8988T (cell line): ENCODE results near the gene RBFOX1.

Experiments used
- DNase-seq: peaks from one replicate; pipeline ENCODE4 v3.0.0; 2011

RBFOX1 gene

DNA sequence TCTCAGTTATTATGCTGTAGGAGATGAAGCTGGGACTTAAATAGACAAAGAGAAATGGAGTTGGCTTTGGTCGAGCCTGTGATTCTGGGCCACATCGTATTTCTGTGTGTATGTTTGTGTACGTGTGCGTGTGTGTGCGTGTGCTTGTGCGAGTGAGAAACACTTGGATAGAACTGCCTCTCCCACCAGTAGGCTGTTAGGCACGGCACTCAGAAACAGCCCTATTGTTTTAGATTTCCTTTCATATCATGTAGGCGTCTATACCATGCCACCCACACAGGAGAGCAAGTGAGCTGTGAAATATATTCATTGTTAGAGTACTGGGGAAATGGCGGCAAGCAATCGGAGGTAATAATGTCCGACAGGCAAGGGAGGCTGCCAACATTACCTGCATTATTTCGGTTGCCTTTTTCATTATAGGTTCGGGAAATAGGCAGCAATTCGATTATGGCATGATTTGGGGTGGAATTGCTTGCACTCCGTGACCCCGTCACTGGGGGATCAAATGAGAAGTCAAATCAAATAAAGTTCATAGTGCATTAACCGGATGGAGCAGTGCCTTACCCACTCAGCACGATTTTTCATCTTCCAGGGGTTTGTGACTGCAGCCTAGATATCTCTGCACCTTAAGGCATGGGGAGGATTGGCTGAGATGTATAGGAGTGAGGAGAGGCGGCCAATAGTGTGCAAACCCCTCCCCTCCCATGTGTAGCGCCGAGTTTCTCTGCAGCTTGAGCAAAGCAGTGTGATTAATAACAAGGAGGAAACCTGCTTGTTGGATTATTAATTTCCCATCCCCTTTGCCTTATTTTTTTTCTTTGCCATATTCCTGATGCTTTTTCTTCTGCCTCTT is 89.6 kb downstream of the RBFOX1 start:
- DNase-seq, result no peak

DNA sequence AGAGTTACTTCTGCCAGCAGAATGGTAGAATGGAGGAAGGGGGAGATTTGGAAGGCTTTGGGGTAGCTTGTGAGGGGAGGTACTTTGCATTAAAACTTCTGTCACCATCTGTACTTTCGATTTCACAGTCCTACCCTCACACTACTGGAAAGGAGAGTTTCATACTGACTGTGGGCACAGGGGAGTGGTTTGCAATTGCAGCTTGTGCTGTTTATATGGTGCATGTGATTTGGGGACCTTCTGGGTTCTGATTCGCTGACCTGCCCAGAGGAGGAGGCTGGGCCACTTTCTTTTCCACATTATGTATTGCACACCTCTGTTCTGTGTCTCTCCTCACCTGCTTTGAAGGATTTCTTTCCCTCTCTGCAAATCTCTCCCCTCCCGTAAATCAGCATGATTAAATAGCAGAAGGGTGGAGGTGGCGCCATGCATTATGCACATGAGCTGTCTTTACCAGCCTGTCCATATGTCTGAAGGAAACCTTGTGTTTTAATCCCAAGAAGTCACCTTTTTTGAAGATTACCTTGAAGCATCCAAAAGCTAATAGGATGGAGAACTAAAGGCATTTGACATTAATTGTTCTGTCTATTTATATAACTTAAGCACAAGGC is 90.9 kb downstream of the RBFOX1 start:
- DNase-seq, result no peak

DNA sequence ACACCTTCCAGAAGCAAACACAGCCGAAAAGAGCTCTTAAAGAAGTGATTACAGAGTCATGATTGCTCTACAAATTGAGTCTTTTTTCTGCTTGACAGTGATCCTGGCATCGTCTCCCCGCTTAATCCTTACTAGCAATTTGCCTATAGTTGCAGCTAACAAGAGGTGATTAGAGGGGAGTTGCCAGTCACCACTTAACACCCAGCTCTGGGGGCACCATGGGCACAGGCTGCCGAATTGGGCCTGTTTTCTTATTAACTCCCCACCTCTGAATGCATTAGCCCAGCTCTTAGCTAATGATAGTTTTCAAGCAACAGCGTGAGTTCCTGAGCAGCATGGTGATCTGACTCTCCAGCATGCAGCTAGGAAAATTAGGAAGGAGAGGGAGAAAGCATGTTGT is 93.5 kb downstream of the RBFOX1 start:
- DNase-seq, result no peak

DNA sequence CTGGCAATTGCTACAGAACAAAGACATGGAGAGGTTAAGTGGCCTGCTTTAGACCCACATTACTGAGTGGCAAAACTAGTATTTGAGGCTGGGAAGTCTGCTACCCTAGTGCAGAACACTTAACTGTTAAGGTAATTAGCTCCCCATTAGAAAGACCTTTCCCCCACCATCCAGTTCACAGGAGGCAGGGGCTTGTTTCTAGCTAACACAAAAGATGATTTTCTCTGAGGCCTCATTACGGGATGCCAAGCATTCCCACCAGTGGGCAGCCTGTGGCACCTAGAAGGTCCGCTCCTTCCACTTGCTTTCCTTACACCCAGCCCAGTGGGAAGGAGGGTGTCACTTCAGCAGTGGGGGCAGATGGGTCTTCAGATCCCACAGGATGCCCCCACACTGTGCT is 99.1 kb downstream of the RBFOX1 start:
- no peak for DNase-seq

DNA sequence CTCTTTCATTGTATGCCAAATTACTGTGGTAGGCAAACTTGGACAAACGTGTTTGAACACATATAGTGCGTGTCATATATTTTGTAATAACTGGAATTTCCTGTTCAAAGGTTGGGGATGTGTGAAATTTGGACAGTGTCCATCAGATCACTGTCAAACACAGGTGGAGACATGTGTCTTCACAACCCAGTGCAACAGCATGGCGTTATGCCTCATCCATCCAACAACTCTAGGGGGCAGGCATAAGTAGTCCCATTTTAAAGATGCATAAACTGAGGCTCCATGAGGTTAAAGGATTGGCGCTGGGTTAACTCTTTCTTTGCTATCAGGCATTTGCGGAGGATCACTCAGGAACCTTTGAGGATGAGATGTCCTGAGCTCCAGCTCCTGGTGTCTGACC is 103.7 kb downstream of the RBFOX1 start:
- no peak for DNase-seq

DNA sequence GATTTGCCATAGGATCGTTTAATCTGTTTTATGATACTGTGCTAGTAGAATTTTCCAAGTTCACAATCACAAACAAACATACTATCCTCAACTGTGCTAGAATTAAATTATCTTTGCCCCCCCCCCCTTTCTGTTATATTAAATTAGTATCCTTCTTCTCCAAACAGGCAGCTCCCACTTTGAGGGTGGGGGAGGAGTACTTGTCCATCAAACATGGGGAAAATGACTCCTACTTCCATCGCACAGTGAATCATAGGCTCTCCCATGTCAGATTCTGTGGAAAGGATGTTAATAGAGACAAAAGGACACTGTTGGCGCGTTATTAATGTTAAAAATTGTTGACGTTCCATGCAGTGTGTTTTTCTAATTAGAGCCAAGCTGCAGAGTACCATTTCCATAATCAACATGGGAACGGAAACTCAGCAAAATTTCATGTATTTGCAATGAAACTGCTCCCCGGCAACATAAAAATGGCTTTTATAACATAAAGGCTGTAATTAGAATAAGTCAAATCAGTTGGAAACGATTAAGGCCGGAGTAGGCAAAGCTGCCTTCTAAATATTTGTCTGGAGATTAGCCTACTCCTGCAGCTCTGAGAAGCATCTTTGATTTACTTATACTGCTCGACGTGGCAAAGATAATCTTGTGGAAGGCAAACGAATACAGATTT is 104.6 kb downstream of the RBFOX1 start:
- DNase-seq, result no peak

DNA sequence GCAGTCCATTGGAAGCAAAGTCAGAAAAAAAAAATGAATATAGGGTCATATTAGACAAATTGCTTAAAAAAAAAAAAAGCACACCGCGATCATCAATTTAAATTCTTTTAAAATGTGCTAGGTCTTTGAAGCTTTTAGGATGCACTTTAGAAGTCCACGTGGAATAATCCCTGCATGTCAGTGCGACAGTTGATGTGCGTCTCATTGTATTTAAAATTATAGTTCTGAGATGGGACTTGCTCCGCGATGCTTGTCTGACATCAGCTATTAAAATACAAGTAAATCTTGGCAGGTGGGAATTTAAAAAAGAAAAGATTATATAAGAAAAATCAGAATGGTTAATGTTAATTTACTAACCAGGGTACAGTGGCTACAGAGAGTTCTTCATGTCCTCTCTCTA is 105.2 kb downstream of the RBFOX1 start:
- no peak for DNase-seq

DNA sequence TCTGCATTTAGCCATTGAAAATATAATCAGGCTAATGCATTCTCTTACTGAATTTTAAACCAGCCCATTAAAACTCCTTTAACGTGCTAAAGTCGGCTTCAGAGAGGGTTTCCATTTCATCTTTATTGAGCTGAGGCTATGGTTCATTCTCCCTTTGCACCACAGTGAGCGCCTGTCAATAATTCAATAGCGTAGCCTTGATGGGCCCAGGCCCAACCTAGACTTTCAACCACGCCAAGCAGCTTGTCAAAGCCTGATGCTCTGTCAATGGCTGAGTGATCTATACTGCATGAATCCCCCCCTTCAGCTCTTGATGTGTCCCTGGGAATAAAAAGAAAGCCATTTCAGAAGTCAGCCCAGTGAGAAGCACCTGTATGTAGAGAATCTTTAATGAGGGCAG is 106.0 kb downstream of the RBFOX1 start:
- DNase-seq, result no peak

DNA sequence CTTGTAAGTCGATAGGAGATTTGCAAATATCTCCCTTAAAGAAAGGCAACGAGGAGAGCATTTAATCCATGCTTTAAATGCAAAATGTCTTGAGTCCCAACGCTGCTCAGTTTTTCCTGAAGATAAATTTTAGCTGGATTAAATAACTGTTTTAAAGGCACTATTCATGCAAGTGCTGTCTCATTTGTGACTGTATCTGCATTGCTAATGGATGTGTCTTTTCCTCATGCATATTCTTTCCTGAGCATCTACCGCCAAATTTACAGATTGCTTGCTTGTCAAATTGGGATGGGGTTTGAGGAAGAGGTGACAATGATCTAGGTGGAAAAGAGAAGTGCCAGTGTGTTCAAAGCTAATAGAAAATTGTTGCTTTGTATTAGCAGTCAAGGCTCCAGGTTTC is 106.9 kb downstream of the RBFOX1 start:
- no peak for DNase-seq

DNA sequence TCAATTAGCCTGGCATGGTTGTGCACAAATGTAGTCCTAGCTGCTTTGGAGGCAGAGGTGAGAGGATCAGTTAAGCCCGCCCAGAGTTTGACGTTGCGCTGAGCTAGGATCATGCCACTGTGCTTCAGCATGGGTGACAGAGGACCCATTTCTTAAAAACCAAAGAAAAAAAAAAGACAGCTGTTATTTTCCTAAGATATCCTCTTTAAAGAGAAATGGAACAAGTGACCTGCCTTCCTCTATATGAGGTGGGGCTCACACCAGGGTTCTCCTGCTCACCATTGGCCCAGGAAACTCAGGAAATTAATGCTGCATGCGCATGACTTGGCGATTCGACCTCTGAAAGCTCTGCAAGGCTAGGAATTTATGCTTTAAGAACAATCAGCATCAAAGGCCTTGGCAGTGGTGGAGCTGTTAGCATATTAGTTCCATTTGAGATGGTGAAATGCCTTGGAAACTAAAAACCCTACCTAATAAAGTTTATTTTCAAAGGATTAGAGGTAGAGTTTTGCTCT is 108.3 kb downstream of the RBFOX1 start:
- DNase-seq, result no peak

DNA sequence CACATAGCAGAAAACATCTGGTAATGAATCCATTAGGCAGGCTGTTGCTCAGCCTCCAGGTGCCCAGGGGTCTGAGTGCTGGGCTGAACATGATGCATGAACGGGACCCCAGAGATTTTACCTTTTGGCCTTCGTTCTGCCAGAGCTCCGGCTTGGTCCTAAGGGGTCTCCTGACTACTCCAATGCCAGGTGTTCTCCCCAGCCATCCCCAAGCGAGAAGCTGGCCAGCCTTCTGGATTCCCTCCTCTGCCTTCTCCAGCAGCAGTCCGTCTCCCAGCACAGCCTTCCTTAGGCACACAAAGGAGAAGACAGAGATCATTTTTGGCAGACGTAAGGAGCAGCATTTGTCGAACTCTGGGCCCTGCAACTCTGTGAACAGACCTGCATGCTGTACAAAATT is 109.4 kb downstream of the RBFOX1 start:
- DNase-seq, result no peak

DNA sequence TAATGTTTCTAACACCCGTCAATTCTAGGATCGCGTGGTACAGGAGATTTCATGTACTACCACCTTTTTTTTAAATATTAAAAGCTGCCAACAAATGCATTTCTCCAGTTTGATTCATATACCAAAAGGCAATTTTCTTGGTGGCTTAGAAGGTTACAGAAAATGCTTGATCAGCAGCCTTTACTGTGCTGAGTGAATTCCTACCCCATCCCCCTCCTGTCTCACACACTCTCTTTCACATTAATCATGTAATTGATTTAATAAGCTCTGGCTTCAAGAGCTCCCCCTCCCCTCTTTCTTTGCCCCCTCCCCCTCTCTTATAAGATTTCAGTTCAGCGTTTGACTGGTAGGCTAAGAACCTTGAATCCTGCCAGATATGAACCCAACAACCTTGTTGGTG is 110.5 kb downstream of the RBFOX1 start:
- no peak for DNase-seq

DNA sequence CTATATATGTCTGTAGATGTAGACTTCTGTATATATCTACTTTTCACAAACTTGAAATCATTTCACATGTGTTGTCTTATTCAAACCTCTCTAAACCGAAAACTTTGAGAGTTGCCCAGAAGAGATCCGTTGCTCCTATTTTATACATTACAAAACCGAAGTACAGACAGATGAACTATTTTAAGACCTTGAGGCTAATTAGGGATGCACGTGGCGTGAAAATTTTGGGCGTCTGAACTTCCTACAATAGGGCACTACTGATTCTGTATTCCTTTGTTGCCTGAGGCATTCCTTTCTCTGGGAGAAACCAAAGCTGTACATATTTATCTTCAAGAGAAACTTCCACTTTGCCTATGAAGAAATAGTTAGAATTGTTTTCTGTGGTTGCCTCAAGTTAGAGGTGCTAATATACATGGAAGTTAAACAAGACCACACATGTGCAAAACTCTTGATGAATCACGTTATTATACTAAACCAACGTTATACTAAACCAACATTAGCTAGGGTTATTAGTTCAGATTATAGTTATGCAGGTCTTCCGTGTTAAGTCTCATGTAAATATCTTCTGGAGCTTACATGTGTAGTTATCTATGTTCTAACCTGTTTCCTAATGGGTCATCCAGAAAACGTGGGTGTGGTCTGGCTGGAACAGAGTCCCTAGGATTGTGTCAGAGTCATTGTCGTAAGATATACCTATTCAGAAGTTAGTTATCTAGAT is 111.2 kb downstream of the RBFOX1 start:
- DNase-seq, result no peak

DNA sequence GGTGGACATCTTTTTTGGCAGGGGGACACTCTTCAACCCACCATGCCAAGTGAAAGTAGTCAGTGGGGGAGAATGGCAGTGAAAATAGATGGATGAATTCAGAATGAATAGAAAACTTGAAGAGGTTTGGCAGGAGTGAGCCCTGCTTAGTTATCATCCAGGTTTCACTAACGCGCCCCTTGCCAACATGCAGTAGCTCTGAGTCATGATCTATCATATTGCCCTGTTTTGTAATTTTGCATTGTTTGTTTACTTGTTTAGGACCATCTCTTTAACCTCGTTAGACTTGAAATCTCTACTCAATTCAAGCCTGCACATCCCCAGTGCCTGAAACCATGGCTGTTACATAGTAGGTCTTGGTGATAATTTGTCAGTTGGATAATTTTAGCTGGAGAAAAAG is 116.7 kb downstream of the RBFOX1 start:
- no peak for DNase-seq

DNA sequence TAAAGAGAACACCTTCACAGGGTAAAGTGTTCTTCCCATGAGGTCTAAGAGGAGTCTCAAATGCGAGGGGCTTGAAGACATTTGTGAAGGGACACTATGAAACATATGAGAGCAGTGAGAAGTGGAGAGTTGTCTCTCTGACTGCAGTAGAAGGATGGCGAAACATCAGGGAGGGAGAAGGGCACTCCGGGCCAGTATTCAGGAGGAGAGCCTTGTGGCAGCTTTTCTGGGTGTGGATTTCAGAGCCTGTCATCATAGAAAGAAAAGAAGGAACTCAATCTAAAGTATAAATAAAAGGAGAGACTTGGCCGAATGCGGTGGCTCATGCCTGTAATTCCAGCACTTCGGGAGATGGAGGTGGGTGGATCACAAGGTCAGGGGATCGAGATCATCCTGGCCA is 117.2 kb downstream of the RBFOX1 start:
- no peak for DNase-seq

DNA sequence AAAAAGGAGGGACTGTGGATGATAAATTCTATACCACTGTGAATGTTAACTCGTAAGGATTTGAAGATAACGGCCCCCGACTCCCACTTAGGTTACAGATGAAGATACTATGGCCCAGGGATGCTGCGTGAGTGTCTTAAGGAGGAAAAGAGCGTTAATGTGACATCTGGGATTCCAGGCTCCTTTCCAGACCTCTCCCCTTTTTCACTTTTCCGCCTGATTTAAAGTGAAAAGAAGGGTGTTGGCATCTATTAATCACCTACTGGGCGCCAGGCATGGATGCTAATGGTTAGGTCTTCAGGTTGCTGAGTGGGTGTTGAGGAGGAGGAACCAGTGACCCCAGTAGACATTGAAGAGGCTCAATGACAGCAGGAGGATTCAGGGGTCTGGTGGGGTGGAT is 117.8 kb downstream of the RBFOX1 start:
- DNase-seq, result no peak

DNA sequence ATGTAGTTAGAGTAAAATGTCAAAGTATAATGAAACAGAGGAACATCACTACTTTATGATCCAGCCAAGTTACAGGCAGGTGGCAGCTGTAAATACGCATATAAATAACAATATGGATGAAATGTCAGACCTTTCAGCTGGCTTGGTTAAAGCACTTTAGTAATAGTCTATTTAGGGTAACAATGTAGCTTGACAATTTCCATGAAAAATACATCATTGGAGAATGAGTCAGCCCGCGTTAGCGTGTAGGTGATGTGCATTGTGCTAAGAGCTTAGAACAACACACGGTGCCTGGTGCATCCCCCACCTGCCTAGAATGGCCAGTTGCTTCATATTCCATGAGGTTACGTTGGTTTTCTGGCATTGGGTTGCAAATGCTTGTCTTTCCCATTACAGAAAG is 119.4 kb downstream of the RBFOX1 start:
- DNase-seq, result no peak

DNA sequence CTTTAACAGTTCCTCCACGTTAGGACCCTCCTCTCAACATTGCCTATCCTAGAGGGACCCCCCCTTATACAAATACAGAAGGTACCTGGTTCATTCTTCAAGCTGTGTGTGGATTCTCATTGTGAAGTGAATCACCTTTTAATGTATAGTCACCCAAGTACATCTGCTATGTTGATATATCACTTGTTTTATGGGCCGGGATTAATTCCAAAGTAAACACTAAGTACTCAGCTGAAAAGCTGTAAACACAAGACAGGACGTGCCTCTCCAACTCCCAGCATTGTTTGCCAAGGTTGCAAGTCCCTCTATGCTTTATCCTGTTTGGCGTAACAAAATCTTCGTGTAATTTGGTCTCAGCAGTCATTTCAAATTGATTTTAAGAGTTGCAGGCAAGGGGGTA is 123.6 kb downstream of the RBFOX1 start:
- DNase-seq, result no peak

DNA sequence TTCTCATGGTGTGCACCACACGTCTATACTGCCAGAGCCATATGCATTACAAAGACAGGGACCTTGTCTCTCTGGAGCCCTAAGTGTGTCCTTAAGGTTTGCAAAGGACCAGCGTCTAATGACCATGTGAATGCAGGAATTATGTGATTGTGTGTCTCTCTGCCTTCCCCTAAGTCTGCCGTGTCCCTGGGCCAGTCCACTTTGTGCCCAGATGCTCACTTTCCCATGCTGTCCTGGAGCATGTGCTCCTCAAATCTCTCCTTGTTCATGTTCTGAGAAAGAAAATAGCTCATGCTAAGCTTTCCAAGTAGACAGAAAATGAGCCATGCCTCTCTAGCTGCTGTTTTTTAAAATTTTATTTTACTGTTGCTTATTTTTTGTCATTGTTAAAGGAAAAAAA is 125.5 kb downstream of the RBFOX1 start:
- DNase-seq, result no peak

DNA sequence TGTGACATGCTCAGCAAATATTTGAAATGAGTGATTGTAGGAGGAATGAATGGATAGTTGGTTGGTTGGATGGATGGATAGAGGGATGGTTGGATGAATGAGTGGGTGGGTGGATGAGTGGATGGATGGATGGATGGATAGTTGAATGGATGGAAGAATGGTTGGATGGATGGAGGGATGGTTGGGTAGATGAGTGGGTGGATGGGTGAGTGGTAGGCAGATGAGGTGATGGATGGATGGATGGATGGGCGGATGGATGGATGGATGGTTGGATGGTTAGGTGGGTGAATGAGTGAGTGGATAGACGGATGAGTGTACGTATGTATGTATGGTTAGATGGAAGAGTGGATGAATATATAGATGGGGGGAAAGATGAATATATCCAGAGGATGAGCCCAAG is 137.7 kb downstream of the RBFOX1 start:
- DNase-seq, result no peak

DNA sequence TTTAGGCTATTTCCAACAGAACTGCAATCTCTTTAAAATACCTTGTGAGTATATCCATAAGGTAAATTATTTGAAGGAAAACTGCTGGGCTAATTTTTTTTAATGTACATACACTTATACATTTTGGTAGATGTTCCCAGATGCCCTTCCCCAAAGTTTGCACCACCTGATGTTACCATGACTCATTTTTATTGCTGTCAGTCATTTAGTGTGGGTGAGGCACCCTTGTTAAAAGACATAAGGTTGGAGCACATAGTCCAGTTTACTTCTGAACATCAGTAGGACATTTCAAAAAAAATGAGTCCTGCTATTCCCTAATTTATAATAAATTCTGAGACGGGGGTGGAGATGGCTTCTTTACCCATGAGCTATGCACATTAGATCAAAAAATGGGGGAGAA is 138.6 kb downstream of the RBFOX1 start:
- DNase-seq, result no peak

DNA sequence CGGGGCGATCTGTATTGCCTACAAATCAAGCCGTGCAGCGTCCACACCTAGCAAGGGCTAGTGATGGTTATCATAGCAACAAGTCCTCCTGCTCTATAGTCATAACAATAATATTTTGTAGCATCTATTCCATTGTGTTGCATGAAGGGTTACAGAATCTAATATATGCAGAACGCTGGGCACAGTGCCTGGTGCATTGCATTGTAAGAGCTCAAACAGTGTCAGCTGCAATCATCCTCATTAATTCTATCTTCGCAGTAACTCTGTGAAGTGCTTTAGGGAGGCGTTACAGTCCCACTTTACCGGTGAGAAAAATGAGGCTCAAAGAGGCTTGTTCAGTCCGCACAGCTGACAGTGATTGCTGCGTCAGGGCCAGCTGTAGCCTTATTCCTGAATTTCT is 149.4 kb downstream of the RBFOX1 start:
- DNase-seq, result no peak

DNA sequence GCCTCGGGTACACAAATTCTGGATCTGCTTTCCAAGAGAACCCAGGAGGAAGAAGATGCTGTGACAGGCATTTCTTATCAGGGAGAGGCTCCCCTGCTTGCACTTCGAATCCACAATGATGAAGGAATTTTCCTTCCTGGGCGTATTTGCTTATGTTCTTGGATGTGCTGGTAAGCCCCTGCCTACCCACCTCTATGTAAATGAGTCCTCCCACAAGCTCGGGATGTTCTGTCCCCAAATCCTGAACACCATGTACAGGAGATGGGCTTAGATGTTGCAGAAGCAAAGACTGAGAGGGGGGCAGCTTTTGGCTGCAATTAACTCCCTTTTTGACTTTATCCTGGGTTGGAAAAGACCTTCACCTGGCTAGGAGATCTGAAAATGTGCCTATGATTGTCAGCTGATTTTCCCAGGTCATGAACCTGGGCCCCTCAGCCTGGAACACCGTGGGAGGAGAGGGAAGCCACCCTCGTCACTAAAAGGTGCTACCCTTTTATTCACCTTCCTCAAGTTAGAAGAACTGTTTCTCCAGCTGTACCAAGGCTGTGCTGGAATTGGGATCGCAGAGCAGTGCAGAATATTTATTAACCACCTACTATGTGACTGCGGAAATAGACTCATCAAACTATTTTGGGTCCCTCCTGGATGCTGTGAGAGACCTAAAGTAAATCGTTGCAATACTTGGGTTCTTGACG is 150.1 kb downstream of the RBFOX1 start:
- DNase-seq, result no peak
